ENCODE results near the gene RPL37.
"Not testable (repeated sequence)": the region's sequence is repeated elsewhere in the genome, so short reads cannot be mapped to it uniquely, and the experiment has no call there.

Gene RPL37

DNA sequence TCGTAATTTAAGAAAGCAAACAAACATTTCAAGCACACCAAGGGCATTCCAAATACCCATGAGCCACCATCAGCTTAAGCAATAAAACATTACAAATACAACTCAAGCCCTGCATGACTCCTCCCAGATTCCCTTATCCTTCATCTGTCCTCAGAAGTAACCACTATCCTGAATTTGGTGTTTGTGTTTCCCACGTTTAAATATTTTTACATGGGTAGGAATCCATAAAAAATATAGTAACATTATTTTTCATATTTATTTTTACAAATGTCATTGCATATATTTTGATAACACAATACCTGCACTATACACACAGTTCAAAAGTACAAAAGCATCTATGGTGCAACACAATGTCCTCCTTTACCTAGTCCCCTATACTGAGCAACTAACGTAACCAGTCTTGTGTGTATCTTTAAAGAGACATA is 43.3 kb downstream of the RPL37 start:
- peaks cover 62% of the 10 kb centered on the region for H3K4me1 Mint-ChIP-seq
- DNase-seq (ENCODE audit: low spot score in 2 of 2) (no peak), ATAC-seq (no peak)
- peaks cover 3% of the 10 kb centered on the region for H3K9me3 Mint-ChIP-seq
- H3K36me3 Mint-ChIP-seq: peaks cover 42% of the 10 kb centered on the region
- H3K4me3 Mint-ChIP-seq: no peak overlapping the region
- no peak overlapping the region for H3K27ac Mint-ChIP-seq

DNA sequence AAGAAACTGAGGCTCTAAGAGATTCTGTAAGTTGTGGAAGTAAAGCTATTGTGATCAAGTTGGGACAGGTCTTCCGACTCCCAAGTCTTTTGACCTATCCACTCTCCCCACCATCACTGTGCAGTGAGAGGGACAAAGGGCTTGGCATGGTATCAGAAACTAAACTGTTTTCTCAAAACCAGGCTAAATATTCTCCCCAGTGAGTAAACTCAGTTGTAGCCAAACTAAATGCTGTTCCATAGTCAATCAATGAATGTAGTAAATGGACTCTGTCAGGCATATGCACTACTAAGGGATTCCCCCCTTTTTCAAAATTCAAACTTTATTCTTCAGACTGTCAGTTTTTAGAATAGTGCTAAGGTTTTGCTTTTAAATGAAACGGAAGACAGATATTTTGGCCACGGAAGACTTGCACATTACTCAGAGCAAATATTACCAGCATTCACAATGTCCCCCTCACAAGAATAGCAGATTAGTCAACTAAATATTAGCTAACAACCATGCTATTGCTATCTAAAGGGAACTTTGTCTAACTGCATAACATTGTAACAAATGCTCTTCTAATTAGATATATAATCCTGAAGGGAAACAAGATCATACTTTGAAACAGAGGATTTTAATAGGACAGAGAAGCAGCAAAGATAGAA is 44.0 kb downstream of the RPL37 start:
- Mint-ChIP-seq H3K36me3 (peaks cover 47% of the 10 kb centered on the region), H3K4me1 (peaks cover 69% of the 10 kb centered on the region), H3K9me3 (peaks cover 3% of the 10 kb centered on the region), H3K4me3 (no peak overlapping the region), H3K27ac (no peak overlapping the region)
- no peak for DNase-seq (ENCODE audit: low spot score in 2 of 2)
- no peak for ATAC-seq

DNA sequence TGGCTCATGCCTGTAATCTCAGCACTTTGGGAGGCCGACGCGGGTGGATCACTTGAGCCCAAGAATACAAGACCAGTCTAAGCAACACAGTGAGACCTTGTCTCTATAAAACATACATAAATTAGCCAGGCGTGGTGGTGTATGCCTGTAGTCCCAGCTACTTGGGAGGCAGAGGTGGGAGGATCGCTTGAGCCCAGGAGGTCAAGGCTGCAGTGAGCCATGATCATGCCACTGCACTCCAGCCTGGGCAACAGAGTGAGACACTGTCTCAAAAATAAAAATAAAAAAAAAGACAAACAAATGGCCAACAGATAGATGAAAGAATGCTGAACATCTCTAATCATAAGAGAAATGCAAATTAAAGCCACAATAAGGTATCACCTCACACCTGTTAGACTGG is 46.1 kb downstream of the RPL37 start:
- Mint-ChIP-seq H3K27ac (peak overlapping the region; percentile 60), H3K36me3 (peaks cover 35% of the 10 kb centered on the region), H3K4me1 (peaks cover 73% of the 10 kb centered on the region)
- DNase-seq (ENCODE audit: low spot score in 2 of 2); ATAC-seq; H3K4me3 Mint-ChIP-seq; H3K9me3 Mint-ChIP-seq: not testable (repeated sequence)

DNA sequence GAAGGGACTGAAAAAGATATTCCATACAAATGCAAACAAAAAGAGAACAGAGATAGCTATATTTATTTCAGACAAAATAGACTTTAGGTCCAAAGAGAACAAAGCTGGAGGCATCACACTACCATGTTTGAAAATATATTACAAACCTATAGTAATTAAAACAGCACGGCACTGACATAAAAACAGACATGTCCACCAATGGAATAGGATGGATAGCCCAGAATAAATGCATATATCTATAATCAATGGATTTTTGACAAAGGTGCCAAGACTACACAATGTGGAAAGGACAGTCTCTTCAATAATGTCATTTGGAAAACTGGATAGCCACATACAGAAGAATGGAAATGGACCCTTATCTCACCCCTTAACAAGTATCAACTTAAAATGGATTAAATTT is 47.0 kb downstream of the RPL37 start:
- Mint-ChIP-seq H3K9me3 (peaks cover 3% of the 10 kb centered on the region), H3K27ac (no peak overlapping the region), H3K4me3 (no peak overlapping the region), H3K4me1 (peaks cover 66% of the 10 kb centered on the region), H3K36me3 (peaks cover 25% of the 10 kb centered on the region)
- ATAC-seq (no peak), DNase-seq (ENCODE audit: low spot score in 2 of 2) (no peak)

DNA sequence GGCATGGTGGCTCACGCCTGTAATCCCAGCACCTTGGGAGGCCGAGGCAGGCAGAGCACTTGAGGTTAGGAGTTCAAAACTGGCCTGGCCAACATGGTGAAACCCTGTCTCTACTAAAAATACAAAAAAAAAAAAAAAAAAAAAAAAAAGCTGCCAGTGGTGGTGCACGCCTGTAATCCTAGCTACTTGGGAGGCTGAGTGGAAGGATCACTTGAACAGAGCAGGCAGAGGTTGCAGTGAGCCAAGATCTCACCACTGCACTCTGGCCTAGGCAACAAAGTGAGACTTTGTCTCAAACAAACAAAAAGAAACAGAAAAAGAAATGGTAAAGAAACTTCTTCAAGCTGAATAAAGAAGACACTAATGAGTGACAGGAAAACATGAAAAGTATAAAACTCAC is 48.4 kb downstream of the RPL37 start:
- Mint-ChIP-seq H3K4me1 (peaks cover 76% of the 10 kb centered on the region), H3K27ac (peak overlapping the region; percentile 7), H3K36me3 (peaks cover 25% of the 10 kb centered on the region)
- DNase-seq (ENCODE audit: low spot score in 2 of 2); ATAC-seq; H3K4me3 Mint-ChIP-seq; H3K9me3 Mint-ChIP-seq: not testable (repeated sequence)

DNA sequence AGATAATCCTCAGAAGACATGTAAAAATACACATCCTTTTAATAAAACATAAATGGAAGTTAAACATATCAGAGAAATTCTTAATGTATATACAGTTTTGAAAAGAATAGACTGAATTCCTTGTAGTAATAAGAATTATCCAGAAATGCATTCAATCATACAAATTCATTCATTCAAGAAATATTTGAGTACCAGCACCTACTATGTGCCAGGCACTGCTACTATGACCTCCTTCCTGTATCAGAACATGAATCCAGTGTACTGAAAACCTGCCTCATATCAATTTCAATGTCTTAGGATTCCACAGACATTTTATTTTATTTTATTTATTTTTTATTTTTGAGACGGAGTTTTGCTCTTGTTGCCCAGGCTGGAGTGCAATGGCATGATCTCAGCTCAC is 50.1 kb downstream of the RPL37 start:
- peaks cover 25% of the 10 kb centered on the region for H3K36me3 Mint-ChIP-seq
- ATAC-seq (no peak), DNase-seq (ENCODE audit: low spot score in 2 of 2) (no peak)
- peaks cover 73% of the 10 kb centered on the region for H3K4me1 Mint-ChIP-seq
- H3K4me3 Mint-ChIP-seq: no peak overlapping the region
- peaks cover 3% of the 10 kb centered on the region for H3K9me3 Mint-ChIP-seq
- H3K27ac Mint-ChIP-seq: peak overlapping the region; percentile 11

DNA sequence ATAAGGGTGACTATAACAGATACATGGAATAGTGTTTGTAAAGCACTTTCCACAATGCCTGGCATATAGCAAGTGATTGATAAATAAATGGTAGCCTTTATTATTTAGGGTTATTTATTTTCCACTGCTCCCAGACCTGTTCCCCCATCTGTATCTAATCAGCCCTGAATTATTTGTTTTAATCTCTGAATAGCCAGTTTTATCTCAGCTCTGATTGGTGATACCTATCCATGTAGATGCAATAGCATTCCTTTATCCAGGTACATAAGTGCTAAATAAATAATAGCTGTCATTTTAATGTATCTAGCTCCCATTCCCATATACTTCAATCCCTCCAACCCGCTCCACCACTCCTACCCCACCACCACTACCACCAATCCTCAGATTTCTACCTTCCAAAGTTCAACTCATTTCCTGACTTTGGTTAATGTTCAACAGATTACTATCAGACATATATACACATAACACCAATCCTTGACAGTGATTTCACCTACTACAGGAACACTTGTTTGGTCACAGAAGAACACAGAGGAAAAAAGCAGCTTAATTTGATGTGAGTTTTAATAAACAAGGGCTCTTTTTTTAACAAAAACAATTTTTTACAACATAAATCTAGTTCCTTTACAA is 50.9 kb downstream of the RPL37 start:
- peaks cover 3% of the 10 kb centered on the region for H3K9me3 Mint-ChIP-seq
- no peak overlapping the region for H3K4me3 Mint-ChIP-seq
- peak overlapping the region; percentile 11 for H3K27ac Mint-ChIP-seq
- H3K4me1 Mint-ChIP-seq: peaks cover 68% of the 10 kb centered on the region
- H3K36me3 Mint-ChIP-seq: peaks cover 31% of the 10 kb centered on the region
- DNase-seq (ENCODE audit: low spot score in 2 of 2) (no peak), ATAC-seq (no peak)

DNA sequence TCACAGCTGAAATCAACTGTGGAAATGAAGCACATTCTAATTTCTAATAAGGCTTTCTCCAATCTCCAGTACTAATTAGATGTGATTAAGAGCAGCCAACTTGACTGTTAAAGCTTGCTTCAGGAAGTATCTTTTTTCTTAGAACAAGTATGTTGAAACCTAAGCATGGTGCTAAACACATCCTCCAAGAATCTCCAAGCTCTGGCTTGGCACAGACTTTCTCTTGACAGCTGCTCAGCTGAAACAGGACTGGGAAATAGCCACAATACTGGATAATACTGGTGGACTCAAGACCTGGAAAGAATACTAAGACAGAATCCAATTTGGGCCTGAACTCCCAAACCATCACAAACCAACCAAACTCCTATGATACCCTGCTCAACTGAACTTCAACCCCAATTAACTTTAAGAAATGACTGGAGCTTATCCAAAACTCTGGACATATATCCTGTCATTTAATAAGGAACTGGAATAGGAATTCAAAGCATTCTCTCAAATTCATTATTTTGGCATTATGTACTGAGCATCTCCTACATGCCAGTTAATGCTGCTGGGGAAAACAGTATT is 53.1 kb downstream of the RPL37 start:
- Mint-ChIP-seq H3K36me3 (peaks cover 33% of the 10 kb centered on the region), H3K4me3 (no peak overlapping the region), H3K27ac (peak overlapping the region; percentile 9), H3K9me3 (no peaks in the 10 kb centered on the region), H3K4me1 (peaks cover 50% of the 10 kb centered on the region)
- ATAC-seq (no peak), DNase-seq (ENCODE audit: low spot score in 2 of 2) (no peak)

DNA sequence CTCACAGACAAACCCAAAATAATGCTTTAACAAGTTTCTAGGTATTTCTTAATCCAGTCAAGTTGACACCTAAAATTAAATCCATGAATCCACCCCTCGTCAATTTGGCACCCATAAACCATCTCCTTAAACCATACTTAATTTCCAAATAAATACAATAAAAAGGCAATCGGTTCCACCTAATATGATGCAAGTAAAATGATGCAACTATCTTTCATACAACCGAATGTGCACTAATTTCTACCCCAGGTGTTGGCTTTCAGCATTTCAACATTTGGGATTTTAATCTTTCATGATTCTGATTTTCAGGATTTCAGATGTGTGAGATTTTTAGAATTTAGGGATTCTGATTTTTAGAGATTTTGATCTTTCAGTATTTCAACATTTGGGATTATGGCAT is 54.2 kb downstream of the RPL37 start:
- Mint-ChIP-seq H3K9me3 (no peaks in the 10 kb centered on the region), H3K4me3 (no peak overlapping the region), H3K27ac (peak overlapping the region; percentile 9), H3K36me3 (peaks cover 37% of the 10 kb centered on the region), H3K4me1 (peaks cover 50% of the 10 kb centered on the region)
- DNase-seq (ENCODE audit: low spot score in 2 of 2) (no peak), ATAC-seq (no peak)

DNA sequence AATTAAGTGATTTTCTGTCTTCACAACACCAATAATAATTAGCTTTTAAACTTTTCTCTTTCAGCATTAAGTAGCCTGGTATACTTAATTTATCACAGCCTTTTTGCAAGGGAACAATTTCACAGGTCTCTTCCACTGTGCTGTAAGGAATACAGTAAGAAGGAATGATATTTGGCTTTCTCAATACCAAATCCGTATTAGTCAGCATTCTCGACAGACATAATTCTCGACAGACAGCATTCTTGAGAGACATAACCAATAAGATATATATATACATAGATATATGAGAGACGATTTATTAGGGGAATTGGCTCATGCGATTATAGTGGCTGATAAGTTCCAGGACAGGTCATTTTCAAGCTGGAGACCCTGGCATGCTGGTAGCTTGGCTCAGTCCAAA is 54.8 kb downstream of the RPL37 start:
- DNase-seq (ENCODE audit: low spot score in 2 of 2): no peak
- no peaks in the 10 kb centered on the region for H3K9me3 Mint-ChIP-seq
- H3K36me3 Mint-ChIP-seq: peaks cover 38% of the 10 kb centered on the region
- peaks cover 49% of the 10 kb centered on the region for H3K4me1 Mint-ChIP-seq
- no peak for ATAC-seq
- no peak overlapping the region for H3K4me3 Mint-ChIP-seq
- peak overlapping the region; percentile 9 for H3K27ac Mint-ChIP-seq

DNA sequence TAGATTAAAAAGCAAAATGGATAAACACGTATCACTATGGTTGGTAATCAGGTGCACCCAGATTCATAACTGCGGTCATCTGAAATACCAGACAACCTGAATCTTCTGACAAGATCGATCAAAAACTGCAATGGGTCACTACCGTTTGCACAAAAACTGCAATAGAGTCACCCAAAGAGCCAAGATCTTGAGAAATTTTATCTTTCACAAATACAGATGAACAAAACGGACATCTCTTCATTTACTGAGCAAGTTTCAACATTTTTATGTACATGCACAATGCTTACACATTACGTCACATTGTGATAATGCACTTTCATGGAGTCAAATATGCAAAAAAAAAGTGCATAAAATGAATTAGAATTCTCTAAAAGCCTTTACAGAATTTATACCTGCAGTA is 55.5 kb downstream of the RPL37 start:
- no peak for ATAC-seq
- DNase-seq (ENCODE audit: low spot score in 2 of 2): no peak
- Mint-ChIP-seq H3K4me1 (peaks cover 47% of the 10 kb centered on the region), H3K9me3 (no peaks in the 10 kb centered on the region), H3K4me3 (no peak overlapping the region), H3K27ac (no peak overlapping the region), H3K36me3 (peaks cover 44% of the 10 kb centered on the region)

DNA sequence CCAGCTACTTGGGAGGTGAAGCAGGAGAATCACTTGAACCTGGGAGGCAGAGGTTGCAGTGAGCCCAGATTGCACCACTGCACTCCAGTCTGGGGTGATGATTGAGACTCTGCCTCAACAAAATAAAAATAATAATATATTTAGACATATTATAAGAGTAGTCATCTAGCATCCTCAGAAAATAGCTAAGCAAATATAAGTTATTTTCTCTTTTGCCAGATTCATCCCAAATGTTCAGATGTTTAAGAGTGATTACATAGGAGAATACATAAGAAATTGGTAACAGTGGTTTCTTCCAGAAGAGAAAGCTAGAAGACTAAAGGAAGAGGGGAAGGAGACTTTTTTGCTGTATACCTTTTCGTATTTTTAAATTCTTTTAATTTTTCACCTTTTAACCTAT is 56.9 kb downstream of the RPL37 start:
- ATAC-seq: no peak
- DNase-seq (ENCODE audit: low spot score in 2 of 2): no peak
- Mint-ChIP-seq H3K4me3 (no peak overlapping the region), H3K4me1 (peaks cover 39% of the 10 kb centered on the region), H3K36me3 (peaks cover 59% of the 10 kb centered on the region), H3K27ac (no peak overlapping the region), H3K9me3 (no peaks in the 10 kb centered on the region)

DNA sequence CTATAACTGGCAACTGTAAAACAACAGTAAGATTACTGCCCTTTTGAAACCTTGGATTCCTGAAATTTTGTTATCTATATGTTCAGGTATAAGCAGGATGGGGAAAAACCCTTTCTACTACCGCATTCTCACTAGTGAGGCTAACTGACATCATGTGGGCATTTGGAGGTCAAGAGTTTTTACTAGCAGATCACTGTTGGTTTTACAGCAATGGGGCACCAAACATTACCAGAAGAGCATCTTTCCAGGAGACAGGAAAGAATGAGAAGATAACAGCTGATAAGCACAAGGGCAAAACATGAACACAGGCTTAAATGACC is 58.4 kb downstream of the RPL37 start:
- Mint-ChIP-seq H3K4me1 (peaks cover 26% of the 10 kb centered on the region), H3K4me3 (no peak overlapping the region), H3K27ac (peak overlapping the region; percentile 44), H3K9me3 (no peaks in the 10 kb centered on the region), H3K36me3 (peaks cover 74% of the 10 kb centered on the region)
- peak; percentile 19 for ATAC-seq
- no peak for DNase-seq (ENCODE audit: low spot score in 2 of 2)

DNA sequence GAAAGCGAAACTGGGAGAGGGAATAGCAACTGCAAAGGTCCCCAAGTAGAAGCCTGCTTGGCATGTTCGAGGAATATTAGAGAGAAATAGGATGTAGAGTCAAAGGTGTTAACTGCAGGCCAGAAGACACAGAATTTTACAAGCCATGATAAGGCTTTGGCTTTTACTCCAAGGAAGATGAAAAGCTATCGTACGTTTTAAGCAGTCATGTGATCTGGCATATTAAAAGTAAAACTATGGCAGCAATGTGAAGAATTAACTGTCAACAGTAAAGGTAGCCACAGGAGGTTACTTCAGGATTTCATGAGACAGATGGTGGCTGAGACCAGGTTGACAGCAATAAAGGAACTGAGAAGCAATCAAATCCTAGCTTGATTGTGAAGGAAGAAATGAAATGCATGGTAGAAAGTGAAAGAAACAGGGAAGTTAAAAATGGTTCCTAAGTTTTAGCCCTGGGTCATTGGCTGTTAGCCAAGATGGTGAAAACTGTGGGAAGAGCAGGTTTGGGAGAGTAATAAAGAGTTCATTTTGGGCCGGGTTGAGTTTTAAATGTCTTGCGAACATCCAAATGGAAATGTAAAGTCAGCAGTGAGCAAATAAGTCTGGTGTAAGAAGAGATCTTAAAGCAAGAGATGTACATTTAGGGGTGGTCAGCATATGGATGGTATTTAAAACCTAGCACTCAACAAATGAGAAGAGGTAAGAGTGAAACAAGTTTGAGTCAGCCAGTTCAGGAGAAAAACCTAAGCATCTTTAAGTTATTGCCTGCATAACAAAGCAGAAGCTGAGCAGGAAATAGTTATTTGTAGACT is 59.0 kb downstream of the RPL37 start:
- H3K9me3 Mint-ChIP-seq: no peaks in the 10 kb centered on the region
- H3K4me3 Mint-ChIP-seq: no peak overlapping the region
- peaks cover 79% of the 10 kb centered on the region for H3K36me3 Mint-ChIP-seq
- peaks cover 23% of the 10 kb centered on the region for H3K4me1 Mint-ChIP-seq
- no peak for DNase-seq (ENCODE audit: low spot score in 2 of 2)
- ATAC-seq: peak; percentile 48
- H3K27ac Mint-ChIP-seq: peak overlapping the region; percentile 44

Data from stimulated activated effector memory CD8-positive, alpha-beta T cell treated with anti-CD3 and anti-CD28 coated beads, Interleukin-12 subunit alpha, Interleukin-12 subunit beta, amount 100 ng/mL, for 72 hours (primary cell).